Ascending aorta (tissue), 2 donors: ENCODE results near the gene KRT26. TPM values are rescaled to one million over a fixed set of nuclear protein-coding genes. Genes with fewer than 3 reads are reported as not detected.
"Not testable (repeated sequence)": the region's sequence is repeated elsewhere in the genome, so short reads cannot be mapped to it uniquely, and the experiment has no call there.

Experiments
- DNase-seq, 2 donors: peaks; one replicate each; pipeline ENCODE4 v3.0.0-alpha.2; 2019; ENCODE audit warnings: low spot score in 2 of 2
- H3K27ac ChIP-seq, 2 donors: fragments of 200-600 bp; sonication (generic); one replicate each; pipeline ENCODE4 v1.5.1; 2016 to 2017; ENCODE audit warnings: mild to moderate bottlenecking in 1 of 2
- H3K27me3 ChIP-seq: fragments of 200-600 bp; sonication (generic); one replicate; pipeline ENCODE4 v1.5.1; 2017
- H3K36me3 ChIP-seq, 2 donors: fragments of 200-600 bp; sonication (generic); one replicate each; pipeline ENCODE4 v1.5.1; 2016
- H3K4me1 ChIP-seq, 2 donors: fragments of 200-600 bp; sonication (generic); one replicate each; pipeline ENCODE4 v1.5.1; 2016 to 2017; ENCODE audit warnings: mild to moderate bottlenecking in 1 of 2
- H3K4me3 ChIP-seq, 2 donors: fragments of 200-600 bp; sonication (generic); one replicate each; pipeline ENCODE4 v1.5.1; 2016 to 2017; ENCODE audit warnings: mild to moderate bottlenecking in 1 of 2
- H3K9me3 ChIP-seq, 2 donors: fragments of 200-600 bp; sonication (generic); one replicate each; pipeline ENCODE4 v1.5.1; 2016
- intact Hi-C: fragments of 100-400 bp; cut with DNase I; formaldehyde crosslinking; loops from one replicate; pipeline ENCODE4 v1.15.1; 2023
- total RNA-seq: library from RNA; depleted of rRNA; stranded (reverse); fragments of >200 nt; gene quantifications from one replicate; pipeline ENCODE4 v1.1.0, GENCODE V29; 2016
- TF ChIP-seq, protein P1 (sequence below), 3 experiments: fragments of 200-600 bp in 2 of 3; fragments of 450-650 bp in 1 of 3; sonication (generic) in 2 of 3; IDR thresholded peaks; one replicate each; pipeline ENCODE4 v1.5.1; 2016 to 2019; ENCODE audit warnings: antibody characterized with exemption in 3 of 3, mild to moderate bottlenecking in 1 of 3, moderate library complexity in 1 of 3

Gene KRT26
- total RNA-seq, 1 donor from 2014 or later: not detected

GRCh38 chr17:40818733-40819527, 46.9 kb upstream of the KRT26 start:
- peaks cover 0 to 8% of the 10 kb centered on the region in 2 donors for H3K4me1 ChIP-seq
- H3K4me3 ChIP-seq: peak overlapping the region; percentile 79 to 92
- intact Hi-C loops: loop anchor here (5.0 kb wide), 1 partner anchor 848 kb away; no protein-coding TSS in a partner anchor
- H3K36me3 ChIP-seq: peaks cover 0 to 9% of the 10 kb centered on the region in 2 donors
- TF ChIP-seq, protein P1, sequence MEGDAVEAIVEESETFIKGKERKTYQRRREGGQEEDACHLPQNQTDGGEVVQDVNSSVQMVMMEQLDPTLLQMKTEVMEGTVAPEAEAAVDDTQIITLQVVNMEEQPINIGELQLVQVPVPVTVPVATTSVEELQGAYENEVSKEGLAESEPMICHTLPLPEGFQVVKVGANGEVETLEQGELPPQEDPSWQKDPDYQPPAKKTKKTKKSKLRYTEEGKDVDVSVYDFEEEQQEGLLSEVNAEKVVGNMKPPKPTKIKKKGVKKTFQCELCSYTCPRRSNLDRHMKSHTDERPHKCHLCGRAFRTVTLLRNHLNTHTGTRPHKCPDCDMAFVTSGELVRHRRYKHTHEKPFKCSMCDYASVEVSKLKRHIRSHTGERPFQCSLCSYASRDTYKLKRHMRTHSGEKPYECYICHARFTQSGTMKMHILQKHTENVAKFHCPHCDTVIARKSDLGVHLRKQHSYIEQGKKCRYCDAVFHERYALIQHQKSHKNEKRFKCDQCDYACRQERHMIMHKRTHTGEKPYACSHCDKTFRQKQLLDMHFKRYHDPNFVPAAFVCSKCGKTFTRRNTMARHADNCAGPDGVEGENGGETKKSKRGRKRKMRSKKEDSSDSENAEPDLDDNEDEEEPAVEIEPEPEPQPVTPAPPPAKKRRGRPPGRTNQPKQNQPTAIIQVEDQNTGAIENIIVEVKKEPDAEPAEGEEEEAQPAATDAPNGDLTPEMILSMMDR (IDR thresholded peaks at IDR 0.05): no peak
- H3K27me3 ChIP-seq: no peaks in the 10 kb centered on the region
- DNase-seq: peak; percentile 9 to 86
- H3K9me3 ChIP-seq: no peaks in the 10 kb centered on the region
- peak overlapping the region; percentile 81 to 91 for H3K27ac ChIP-seq

DNA sequence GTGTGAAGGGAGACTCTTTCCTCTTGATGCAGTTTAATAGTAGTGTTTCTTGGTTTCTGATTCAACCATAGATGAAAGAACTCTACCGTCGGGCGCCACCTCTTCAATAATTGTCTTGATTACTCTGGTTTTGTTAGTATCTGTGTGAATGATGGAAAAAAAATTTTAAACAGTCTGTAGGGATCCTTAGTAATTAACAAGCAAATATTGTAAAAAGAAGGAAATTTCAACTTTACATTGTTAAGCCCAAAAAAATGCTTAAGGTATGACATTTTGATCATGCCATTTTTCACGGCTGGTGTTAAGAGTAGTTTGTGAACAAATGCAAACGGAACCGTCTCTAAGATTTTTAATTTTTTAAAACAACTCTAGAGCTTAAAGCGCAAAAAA, 46.3 kb upstream of the KRT26 start:
- Histone ChIP-seq H3K36me3 (peaks cover 0 to 9% of the 10 kb centered on the region in 2 donors), H3K4me3 (peak overlapping the region; percentile 79 to 92), H3K9me3 (no peaks in the 10 kb centered on the region), H3K27me3 (no peaks in the 10 kb centered on the region), H3K27ac (peak overlapping the region; percentile 81 to 91), H3K4me1 (peaks cover 0 to 8% of the 10 kb centered on the region in 2 donors)
- DNase-seq: no peak
- TF ChIP-seq, protein P1 (IDR thresholded peaks at IDR 0.05): no peak
- intact Hi-C loops: loop anchor here (5.0 kb wide), 1 partner anchor 849 kb away; no protein-coding TSS in a partner anchor

DNA sequence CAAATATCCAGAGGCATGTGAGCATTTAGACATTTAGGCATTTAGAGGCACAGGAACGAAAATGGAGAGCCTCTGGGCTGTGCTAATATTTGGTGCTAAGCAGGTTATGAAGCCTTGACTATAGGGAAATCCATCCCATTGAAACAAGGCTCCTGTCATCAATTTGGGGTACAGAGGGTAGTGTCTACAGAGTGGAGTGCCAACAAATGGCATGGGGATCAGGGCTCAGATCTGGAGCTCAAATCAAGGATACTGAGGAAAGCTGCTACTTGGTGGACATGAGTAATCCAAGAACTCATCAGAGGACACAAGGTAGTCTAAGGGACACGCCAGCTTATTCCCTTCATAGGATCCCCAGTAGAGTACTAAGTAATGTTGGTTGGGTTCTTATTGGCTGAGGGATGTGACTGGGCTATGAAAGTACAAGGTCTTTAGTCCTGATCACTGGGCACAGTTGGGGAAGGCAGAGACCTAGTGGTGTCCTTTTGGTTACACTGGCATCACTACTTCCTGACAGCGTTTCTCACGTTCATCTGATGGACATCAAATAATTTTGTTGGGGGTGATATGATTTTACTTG, 45.2 kb upstream of the KRT26 start:
- H3K36me3 ChIP-seq: peaks cover 0 to 9% of the 10 kb centered on the region in 2 donors
- no peak overlapping the region for H3K27ac ChIP-seq
- intact Hi-C loops: loop anchor here (5.0 kb wide), 1 partner anchor 850 kb away; no protein-coding TSS in a partner anchor

DNA sequence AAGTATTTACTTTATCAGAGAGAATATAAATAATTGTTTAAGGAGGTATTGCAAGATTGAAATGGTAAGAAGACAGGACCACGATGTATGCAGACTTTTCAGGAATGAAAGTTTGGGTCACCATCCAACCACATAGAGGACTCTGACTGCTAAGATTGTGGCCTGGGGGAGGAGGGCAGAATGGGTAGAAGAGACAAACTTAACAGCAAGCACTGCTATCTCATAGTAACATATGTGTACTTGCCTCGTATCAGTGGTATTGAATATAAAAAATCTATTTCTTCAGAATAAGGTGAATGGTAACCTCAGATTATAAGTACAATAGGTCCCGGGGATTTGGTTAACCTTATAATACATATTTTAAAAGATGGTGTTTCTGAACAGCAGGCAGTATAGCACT, 44.6 kb upstream of the KRT26 start:
- no peaks in the 10 kb centered on the region for H3K27me3 ChIP-seq
- no peaks in the 10 kb centered on the region for H3K9me3 ChIP-seq
- TF ChIP-seq, protein P1 (IDR thresholded peaks at IDR 0.05): no peak
- intact Hi-C loops: loop anchor here (5.0 kb wide), 1 partner anchor 851 kb away; no protein-coding TSS in a partner anchor
- H3K27ac ChIP-seq: no peak overlapping the region
- peaks cover 0 to 9% of the 10 kb centered on the region in 2 donors for H3K36me3 ChIP-seq
- peaks cover 0 to 8% of the 10 kb centered on the region in 2 donors for H3K4me1 ChIP-seq
- no peak for DNase-seq
- H3K4me3 ChIP-seq: no peak overlapping the region

More for the DNA sequence above, 45.2 kb upstream of the KRT26 start:
- DNase-seq: no peak
- H3K27me3 ChIP-seq: no peaks in the 10 kb centered on the region
- no peak overlapping the region for H3K4me3 ChIP-seq
- TF ChIP-seq, protein P1 (IDR thresholded peaks at IDR 0.05): no peak
- peaks cover 0 to 8% of the 10 kb centered on the region in 2 donors for H3K4me1 ChIP-seq
- no peaks in the 10 kb centered on the region for H3K9me3 ChIP-seq

GRCh38 chr17:40815381-40815780, 43.4 kb upstream of the KRT26 start:
- H3K27me3 ChIP-seq: no peaks in the 10 kb centered on the region
- peaks cover 0 to 9% of the 10 kb centered on the region in 2 donors for H3K36me3 ChIP-seq
- DNase-seq: no peak
- no peaks in the 10 kb centered on the region for H3K9me3 ChIP-seq
- H3K27ac ChIP-seq: no peak overlapping the region
- no peak overlapping the region for H3K4me3 ChIP-seq
- TF ChIP-seq, protein P1 (IDR thresholded peaks at IDR 0.05): no peak
- intact Hi-C loops: loop anchor here (5.0 kb wide), 1 partner anchor 852 kb away; no protein-coding TSS in a partner anchor
- peaks cover 3 to 8% of the 10 kb centered on the region in 2 donors for H3K4me1 ChIP-seq

GRCh38 chr17:40814657-40815056, 42.7 kb upstream of the KRT26 start:
- H3K9me3 ChIP-seq, H3K4me3 ChIP-seq: not testable (repeated sequence)
- intact Hi-C loops: loop anchor here (5.0 kb wide), 1 partner anchor 853 kb away; no protein-coding TSS in a partner anchor

More at GRCh38 chr17:40814657-40815056, 42.7 kb upstream of the KRT26 start:
- DNase-seq, H3K4me1 ChIP-seq, H3K27ac ChIP-seq, H3K27me3 ChIP-seq, H3K36me3 ChIP-seq: not testable (repeated sequence)
